PC-3 (cell line): Measurements from ENCODE around the gene FADD.

ENCODE experiments used
- EZH2 ChIP-seq: fragments of 300-600 bp; sonication (generic); IDR thresholded peaks from one replicate; pipeline ENCODE4 v1.6.1; 2017; ENCODE audit warnings: antibody characterized with exemption, mild to moderate bottlenecking, low read length; ENCODE audit not compliant: unreplicated experiment
- EZH2phosphoT487 ChIP-seq: fragments of 300-600 bp; sonication (generic); IDR thresholded peaks from 2 replicates; pipeline ENCODE4 v1.6.1; 2018; ENCODE audit warnings: mild to moderate bottlenecking, antibody characterized with exemption, low read length, borderline replicate concordance
- TF ChIP-seq, protein P1 (sequence below): fragments of 300-600 bp; sonication (generic); conservative IDR thresholded peaks from 2 replicates; pipeline ENCODE4 v1.5.1; 2017; ENCODE audit warnings: antibody characterized with exemption, low read depth, mild to moderate bottlenecking, low read length

DNA sequence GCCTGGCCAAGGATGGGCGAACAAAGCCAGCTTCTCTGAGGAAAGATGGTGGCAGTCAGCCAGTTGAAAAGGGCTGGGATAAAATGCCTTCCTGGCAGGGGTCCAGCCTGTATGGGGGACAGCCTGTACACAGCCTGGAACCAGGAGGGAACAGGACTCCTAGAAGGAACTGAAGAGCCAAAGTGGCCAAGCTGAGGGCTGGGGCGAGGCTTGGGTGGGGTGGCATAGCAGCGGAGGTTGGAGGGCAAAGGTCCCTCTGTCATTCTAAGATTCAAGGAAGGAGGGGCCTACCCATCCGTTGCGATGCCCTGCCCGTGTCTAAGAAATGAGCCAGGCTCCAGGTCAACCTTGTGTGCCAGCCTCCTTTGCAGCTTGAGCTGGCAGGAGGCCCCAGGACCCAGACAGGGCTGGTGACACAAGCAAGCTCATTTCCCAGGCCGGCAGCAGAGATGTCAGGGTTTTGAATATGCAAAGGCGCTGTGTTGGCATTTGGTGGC, 22.6 kb downstream of the FADD start:
- TF ChIP-seq, protein P1, sequence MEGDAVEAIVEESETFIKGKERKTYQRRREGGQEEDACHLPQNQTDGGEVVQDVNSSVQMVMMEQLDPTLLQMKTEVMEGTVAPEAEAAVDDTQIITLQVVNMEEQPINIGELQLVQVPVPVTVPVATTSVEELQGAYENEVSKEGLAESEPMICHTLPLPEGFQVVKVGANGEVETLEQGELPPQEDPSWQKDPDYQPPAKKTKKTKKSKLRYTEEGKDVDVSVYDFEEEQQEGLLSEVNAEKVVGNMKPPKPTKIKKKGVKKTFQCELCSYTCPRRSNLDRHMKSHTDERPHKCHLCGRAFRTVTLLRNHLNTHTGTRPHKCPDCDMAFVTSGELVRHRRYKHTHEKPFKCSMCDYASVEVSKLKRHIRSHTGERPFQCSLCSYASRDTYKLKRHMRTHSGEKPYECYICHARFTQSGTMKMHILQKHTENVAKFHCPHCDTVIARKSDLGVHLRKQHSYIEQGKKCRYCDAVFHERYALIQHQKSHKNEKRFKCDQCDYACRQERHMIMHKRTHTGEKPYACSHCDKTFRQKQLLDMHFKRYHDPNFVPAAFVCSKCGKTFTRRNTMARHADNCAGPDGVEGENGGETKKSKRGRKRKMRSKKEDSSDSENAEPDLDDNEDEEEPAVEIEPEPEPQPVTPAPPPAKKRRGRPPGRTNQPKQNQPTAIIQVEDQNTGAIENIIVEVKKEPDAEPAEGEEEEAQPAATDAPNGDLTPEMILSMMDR = no peak
- no peak for TF ChIP-seq EZH2phosphoT487
- TF ChIP-seq EZH2 = no peak
